PC-3 (cell line): ENCODE data around the gene DNM2.

ENCODE experiments used
- CTCF ChIP-seq: fragments of 300-600 bp; sonication (generic); conservative IDR thresholded peaks from 2 replicates; pipeline ENCODE4 v1.5.1; 2017; ENCODE audit warnings: antibody characterized with exemption, low read depth, mild to moderate bottlenecking, low read length
- EZH2 ChIP-seq: fragments of 300-600 bp; sonication (generic); IDR thresholded peaks from one replicate; pipeline ENCODE4 v1.6.1; 2017; ENCODE audit warnings: antibody characterized with exemption, mild to moderate bottlenecking, low read length; ENCODE audit not compliant: unreplicated experiment
- EZH2phosphoT487 ChIP-seq: fragments of 300-600 bp; sonication (generic); IDR thresholded peaks from 2 replicates; pipeline ENCODE4 v1.6.1; 2018; ENCODE audit warnings: mild to moderate bottlenecking, antibody characterized with exemption, low read length, borderline replicate concordance

GRCh38 chr19:10736189-10736588 is 18.3 kb downstream of the DNM2 start:
- TF ChIP-seq CTCF (no peak), EZH2 (no peak), EZH2phosphoT487 (no peak)
